Fibroblast of skin of right quadriceps (primary cell): ENCODE data around the gene ERF.

Source experiments
- DNase-seq: peaks from one replicate; pipeline ENCODE4 v3.0.0-alpha.2; 2013

Gene ERF

GRCh38 chr19:42254850-42255765, at the start of gene ERF:
TSS of gene ERF (minus strand) at chr19:42255128. CDS start at chr19:42254999, 129 bp downstream.
- peak; percentile 91 for DNase-seq

- DNase-seq: no peak
These were observed 48.9 kb upstream of the ERF start for GRCh38 chr19:42303876-42304275.

GRCh38 chr19:42303101-42303464, 48.2 kb upstream of the ERF start:
- no peak for DNase-seq

- no peak for DNase-seq
These were observed 46.8 kb upstream of the ERF start, which contains the start of gene PRR19 for GRCh38 chr19:42301646-42302203. TSS of gene PRR19 (plus strand) at chr19:42302132. CDS start at chr19:42309585, 7,453 bp downstream.

GRCh38 chr19:42297039-42297438, 42.1 kb upstream of the ERF start:
- DNase-seq: no peak

- peak; percentile 56 for DNase-seq
These were observed 41.0 kb upstream of the ERF start for GRCh38 chr19:42295831-42296525.

- no peak for DNase-seq
These were observed 40.4 kb upstream of the ERF start for GRCh38 chr19:42295342-42295741.

GRCh38 chr19:42294471-42295137, 39.7 kb upstream of the ERF start:
- no peak for DNase-seq

GRCh38 chr19:42293948-42294347, 39.0 kb upstream of the ERF start:
- DNase-seq: no peak

- no peak for DNase-seq
These were observed 38.6 kb upstream of the ERF start for GRCh38 chr19:42293540-42293939.

- DNase-seq: no peak
These were observed 38.0 kb upstream of the ERF start for GRCh38 chr19:42292963-42293362.

- no peak for DNase-seq
These were observed 37.4 kb upstream of the ERF start for GRCh38 chr19:42292042-42292960.

- no peak for DNase-seq
These were observed 36.5 kb upstream of the ERF start for GRCh38 chr19:42291435-42291810.

GRCh38 chr19:42290523-42291434, 35.9 kb upstream of the ERF start:
- DNase-seq: no peak

- DNase-seq: no peak
These were observed 35.2 kb upstream of the ERF start for GRCh38 chr19:42290136-42290522.

GRCh38 chr19:42289556-42290041, 34.7 kb upstream of the ERF start:
- DNase-seq: no peak

GRCh38 chr19:42288881-42289555, 34.1 kb upstream of the ERF start:
- DNase-seq: no peak

- DNase-seq: no peak
These were observed 33.5 kb upstream of the ERF start for GRCh38 chr19:42288387-42288786.

- DNase-seq: no peak
These were observed 32.8 kb upstream of the ERF start for GRCh38 chr19:42287827-42288107.

- no peak for DNase-seq
These were observed 32.3 kb upstream of the ERF start for GRCh38 chr19:42287017-42287826.
